Activated naive CD8-positive, alpha-beta T cell treated with anti-CD3 and anti-CD28 coated beads, Interleukin-2, amount 50 U/mL, for 24 hours (primary cell): ENCODE data around the gene CCDC50.

Source experiments
- ATAC-seq: fragments of 150-1000 bp; cut with Tn5 transposase; one replicate; pipeline ENCODE4 v1.10.0; 2021
- DNase-seq: peaks from one replicate; pipeline ENCODE4 v3.0.0; 2021
- H3K27ac Mint-ChIP-seq: one replicate; pipeline ENCODE4 v1.8.0; 2021; ENCODE audit warnings: mild to moderate bottlenecking, mixed read lengths
- H3K27me3 Mint-ChIP-seq: one replicate; pipeline ENCODE4 v1.8.0; 2021; ENCODE audit warnings: mixed read lengths
- H3K36me3 Mint-ChIP-seq: one replicate; pipeline ENCODE4 v1.8.0; 2021; ENCODE audit warnings: low read depth, mixed read lengths
- H3K4me1 Mint-ChIP-seq: one replicate; pipeline ENCODE4 v1.8.0; 2021; ENCODE audit warnings: mixed read lengths
- H3K4me3 Mint-ChIP-seq: one replicate; pipeline ENCODE4 v1.8.0; 2021; ENCODE audit warnings: mild to moderate bottlenecking, moderate library complexity, mixed read lengths
- H3K9me3 Mint-ChIP-seq: one replicate; pipeline ENCODE4 v1.8.0; 2021; ENCODE audit warnings: mixed read lengths

The CCDC50 gene

GRCh38 chr3:191331388-191331787 lies 2.2 kb downstream of the CCDC50 start:
- Mint-ChIP-seq H3K9me3 (no peaks in the 10 kb centered on the region), H3K27me3 (peaks cover 22% of the 10 kb centered on the region), H3K4me3 (peak overlapping the region; percentile 72), H3K36me3 (peaks cover 5% of the 10 kb centered on the region), H3K4me1 (peaks cover 42% of the 10 kb centered on the region), H3K27ac (no peak overlapping the region)
- no peak for DNase-seq
- ATAC-seq = no peak

GRCh38 chr3:191333298-191333880 lies 4.2 kb downstream of the CCDC50 start:
- H3K4me3 Mint-ChIP-seq = no peak overlapping the region
- H3K4me1 Mint-ChIP-seq = peaks cover 57% of the 10 kb centered on the region
- peaks cover 5% of the 10 kb centered on the region for H3K36me3 Mint-ChIP-seq
- H3K27me3 Mint-ChIP-seq = peaks cover 20% of the 10 kb centered on the region
- DNase-seq (no peak), ATAC-seq (no peak)
- H3K9me3 Mint-ChIP-seq = no peaks in the 10 kb centered on the region
- no peak overlapping the region for H3K27ac Mint-ChIP-seq

GRCh38 chr3:191334346-191334893 lies 5.2 kb downstream of the CCDC50 start:
- Mint-ChIP-seq H3K27me3 (peaks cover 15% of the 10 kb centered on the region), H3K9me3 (no peaks in the 10 kb centered on the region), H3K4me1 (peaks cover 61% of the 10 kb centered on the region), H3K36me3 (peaks cover 5% of the 10 kb centered on the region), H3K4me3 (peak overlapping the region; percentile 4), H3K27ac (peak overlapping the region; percentile 16)
- ATAC-seq = no peak
- no peak for DNase-seq

GRCh38 chr3:191336833-191337232 lies 7.6 kb downstream of the CCDC50 start:
- Mint-ChIP-seq H3K4me3 (no peak overlapping the region), H3K36me3 (no peaks in the 10 kb centered on the region), H3K9me3 (no peaks in the 10 kb centered on the region), H3K27ac (no peak overlapping the region), H3K27me3 (peaks cover 3% of the 10 kb centered on the region), H3K4me1 (peaks cover 49% of the 10 kb centered on the region)
- DNase-seq (no peak), ATAC-seq (no peak)

DNA sequence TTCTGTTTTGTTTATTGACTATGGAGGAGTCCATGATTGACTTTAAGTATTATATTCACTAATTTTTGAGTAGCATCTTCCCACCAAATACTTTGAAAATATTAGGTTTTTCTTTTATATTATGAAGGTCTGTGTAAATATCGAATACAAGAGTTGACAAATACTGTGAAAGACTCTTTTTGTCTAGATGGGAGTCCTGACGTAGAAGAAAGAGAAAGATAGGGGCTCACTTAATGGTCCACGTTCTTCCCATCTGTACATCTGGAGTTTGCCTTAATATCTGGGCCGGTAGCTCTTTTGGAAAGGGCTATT lies 8.9 kb downstream of the CCDC50 start:
- Mint-ChIP-seq H3K4me1 (peaks cover 44% of the 10 kb centered on the region), H3K27ac (peak overlapping the region; percentile 74), H3K27me3 (no peaks in the 10 kb centered on the region), H3K9me3 (no peaks in the 10 kb centered on the region), H3K4me3 (no peak overlapping the region), H3K36me3 (no peaks in the 10 kb centered on the region)
- DNase-seq (no peak), ATAC-seq (no peak)

DNA sequence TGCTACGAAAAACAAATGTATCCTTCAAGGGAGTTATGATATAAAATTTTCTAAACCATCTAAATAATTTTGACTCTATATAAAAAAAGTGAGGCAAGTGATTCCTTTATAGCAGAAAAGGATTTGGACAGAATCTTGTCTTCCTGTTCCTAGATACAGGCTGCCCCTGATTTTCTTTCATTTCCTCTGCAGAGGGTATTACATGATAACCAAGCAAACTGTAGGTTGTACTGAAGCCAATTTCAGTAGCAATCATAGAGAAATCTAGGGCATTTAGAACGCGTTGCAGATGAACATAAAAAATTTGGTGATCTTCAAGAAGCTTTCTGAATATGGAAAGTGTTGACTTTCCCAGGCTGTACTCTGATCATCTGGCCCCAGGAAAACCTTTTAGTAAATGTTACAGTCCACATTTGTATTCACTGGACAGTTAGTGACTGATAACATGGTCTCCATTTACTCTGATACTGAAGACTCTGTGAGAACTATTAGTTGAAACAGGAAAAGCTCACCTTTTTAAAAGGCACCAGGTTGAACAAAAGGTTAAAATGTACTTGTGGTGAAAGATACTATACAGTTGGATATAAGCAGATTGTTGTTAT lies 10.2 kb downstream of the CCDC50 start:
- Mint-ChIP-seq H3K9me3 (no peaks in the 10 kb centered on the region), H3K27ac (no peak overlapping the region), H3K36me3 (no peaks in the 10 kb centered on the region), H3K27me3 (no peaks in the 10 kb centered on the region), H3K4me1 (peaks cover 42% of the 10 kb centered on the region), H3K4me3 (no peak overlapping the region)
- ATAC-seq (no peak), DNase-seq (no peak)

DNA sequence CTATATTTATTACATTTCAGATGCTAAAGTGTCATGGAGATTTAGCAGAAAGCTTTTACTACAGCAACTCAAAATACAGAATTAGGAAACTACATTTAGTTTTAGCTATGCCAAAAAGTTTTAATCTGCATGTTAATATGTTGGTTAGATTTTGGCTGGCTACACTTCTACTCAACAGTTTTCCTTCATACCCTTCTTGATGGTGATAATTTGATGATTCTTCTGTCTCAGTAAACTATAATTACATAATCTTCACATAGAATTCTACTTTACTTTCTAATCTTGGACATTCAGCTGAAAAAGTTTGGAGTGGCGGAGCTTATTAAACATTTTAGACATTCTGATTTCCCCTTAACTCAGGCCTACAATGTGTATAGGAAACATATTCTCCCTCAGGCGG lies 11.2 kb downstream of the CCDC50 start:
- no peaks in the 10 kb centered on the region for H3K36me3 Mint-ChIP-seq
- H3K4me3 Mint-ChIP-seq = no peak overlapping the region
- peaks cover 40% of the 10 kb centered on the region for H3K4me1 Mint-ChIP-seq

DNA sequence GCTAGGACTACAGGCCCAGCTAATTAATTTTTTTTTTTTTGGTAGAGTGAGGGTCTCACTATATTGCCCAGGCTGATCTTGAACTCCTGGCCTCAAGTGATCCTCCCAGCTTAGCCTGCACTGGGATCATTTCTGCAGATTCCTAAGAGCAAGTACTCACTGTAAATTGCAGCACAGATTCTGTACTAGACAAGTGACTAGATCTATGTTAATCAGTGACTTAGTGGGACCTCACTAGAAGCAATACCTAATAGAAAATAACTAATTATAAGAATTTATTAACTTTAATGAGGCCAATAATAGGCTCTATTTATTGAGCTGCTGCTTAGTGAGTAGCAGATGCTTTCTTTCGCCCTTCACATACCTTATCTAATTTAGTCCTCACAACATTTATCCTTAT lies 11.8 kb downstream of the CCDC50 start:
- no peaks in the 10 kb centered on the region for H3K9me3 Mint-ChIP-seq
- no peak overlapping the region for H3K4me3 Mint-ChIP-seq
- H3K27me3 Mint-ChIP-seq = no peaks in the 10 kb centered on the region
- H3K27ac Mint-ChIP-seq = no peak overlapping the region
- H3K36me3 Mint-ChIP-seq = no peaks in the 10 kb centered on the region
- ATAC-seq (no peak), DNase-seq (no peak)
- H3K4me1 Mint-ChIP-seq = peaks cover 36% of the 10 kb centered on the region

More for the DNA sequence above, 11.2 kb downstream of the CCDC50 start:
- Mint-ChIP-seq H3K9me3 (no peaks in the 10 kb centered on the region), H3K27ac (no peak overlapping the region), H3K27me3 (no peaks in the 10 kb centered on the region)
- ATAC-seq (no peak), DNase-seq (no peak)

DNA sequence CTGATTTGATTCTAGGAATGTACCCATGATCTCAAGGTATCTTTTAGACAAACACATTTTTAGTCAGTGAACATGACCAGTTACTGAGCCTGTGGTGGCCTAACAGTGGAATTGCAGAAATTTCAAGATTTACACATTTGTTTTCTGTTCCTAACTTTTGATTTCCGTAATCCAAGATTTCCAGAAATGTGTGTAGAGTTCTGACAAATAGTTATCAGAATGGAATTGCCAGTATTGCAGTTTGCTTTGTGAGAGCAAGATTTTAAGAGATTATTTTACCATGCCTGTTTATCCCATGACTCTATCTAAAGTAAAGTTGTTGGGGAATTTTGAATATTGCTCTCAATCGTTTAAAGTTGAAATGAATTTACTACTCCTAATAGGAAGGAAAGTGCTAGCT lies 12.8 kb downstream of the CCDC50 start:
- ATAC-seq = no peak
- Mint-ChIP-seq H3K36me3 (no peaks in the 10 kb centered on the region), H3K27me3 (no peaks in the 10 kb centered on the region), H3K27ac (no peak overlapping the region), H3K4me3 (no peak overlapping the region), H3K9me3 (no peaks in the 10 kb centered on the region), H3K4me1 (peaks cover 27% of the 10 kb centered on the region)
- DNase-seq = no peak

DNA sequence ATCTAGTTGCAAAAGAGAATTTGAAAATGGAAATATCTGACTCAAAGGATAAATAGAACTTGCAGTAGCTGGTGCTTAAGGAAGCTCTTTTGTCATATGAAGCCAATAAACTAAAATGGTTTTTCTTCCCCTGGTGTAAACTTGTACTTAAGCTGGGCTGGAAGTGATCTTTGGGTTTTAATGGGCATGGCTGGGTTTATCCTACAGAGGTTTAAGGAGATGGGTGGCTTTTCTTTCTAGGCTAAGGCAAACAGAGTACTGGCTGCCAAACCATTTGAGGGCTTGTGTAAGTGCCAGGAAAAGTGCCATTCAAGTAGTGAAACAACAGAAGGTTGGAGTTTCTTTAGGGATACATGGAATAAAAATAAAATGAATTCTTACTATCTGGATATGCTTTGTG lies 13.2 kb downstream of the CCDC50 start:
- Mint-ChIP-seq H3K4me1 (peaks cover 25% of the 10 kb centered on the region), H3K27ac (no peak overlapping the region), H3K4me3 (no peak overlapping the region), H3K36me3 (no peaks in the 10 kb centered on the region), H3K27me3 (no peaks in the 10 kb centered on the region), H3K9me3 (no peaks in the 10 kb centered on the region)
- ATAC-seq (no peak), DNase-seq (no peak)

- Mint-ChIP-seq H3K4me1 (peaks cover 19% of the 10 kb centered on the region), H3K4me3 (no peak overlapping the region), H3K27me3 (no peaks in the 10 kb centered on the region), H3K27ac (no peak overlapping the region), H3K9me3 (no peaks in the 10 kb centered on the region), H3K36me3 (no peaks in the 10 kb centered on the region)
- no peak for DNase-seq
- ATAC-seq = no peak
Observed at GRCh38 chr3:191343115-191343514, 13.9 kb downstream of the CCDC50 start.

GRCh38 chr3:191343913-191344312 lies 14.7 kb downstream of the CCDC50 start:
- H3K27me3 Mint-ChIP-seq = no peaks in the 10 kb centered on the region
- ATAC-seq = no peak
- H3K9me3 Mint-ChIP-seq = no peaks in the 10 kb centered on the region
- H3K27ac Mint-ChIP-seq = no peak overlapping the region
- no peak for DNase-seq
- H3K36me3 Mint-ChIP-seq = no peaks in the 10 kb centered on the region
- peaks cover 12% of the 10 kb centered on the region for H3K4me1 Mint-ChIP-seq
- no peak overlapping the region for H3K4me3 Mint-ChIP-seq

DNA sequence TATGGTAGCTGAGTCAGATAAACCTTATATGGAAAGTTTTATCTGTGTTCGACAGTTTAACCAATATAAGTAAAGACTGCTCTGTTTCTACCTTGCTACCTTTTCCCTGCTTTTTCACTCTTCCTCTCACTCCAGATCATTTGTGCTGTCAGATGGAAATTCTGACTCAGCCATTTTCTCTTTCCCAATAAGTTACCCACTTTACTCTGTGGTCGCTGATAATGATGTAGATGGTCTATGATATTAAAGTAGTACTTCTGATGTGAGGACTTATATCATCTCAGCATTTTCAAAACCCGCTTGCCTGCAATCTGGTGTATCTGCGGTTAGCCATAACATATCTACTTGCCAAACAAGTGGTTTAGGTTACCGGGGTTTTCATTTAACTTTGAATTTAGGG lies 16.1 kb downstream of the CCDC50 start:
- Mint-ChIP-seq H3K27ac (no peak overlapping the region), H3K36me3 (no peaks in the 10 kb centered on the region), H3K4me3 (no peak overlapping the region), H3K9me3 (no peaks in the 10 kb centered on the region), H3K4me1 (peaks cover 7% of the 10 kb centered on the region), H3K27me3 (no peaks in the 10 kb centered on the region)
- ATAC-seq = no peak
- DNase-seq = no peak

DNA sequence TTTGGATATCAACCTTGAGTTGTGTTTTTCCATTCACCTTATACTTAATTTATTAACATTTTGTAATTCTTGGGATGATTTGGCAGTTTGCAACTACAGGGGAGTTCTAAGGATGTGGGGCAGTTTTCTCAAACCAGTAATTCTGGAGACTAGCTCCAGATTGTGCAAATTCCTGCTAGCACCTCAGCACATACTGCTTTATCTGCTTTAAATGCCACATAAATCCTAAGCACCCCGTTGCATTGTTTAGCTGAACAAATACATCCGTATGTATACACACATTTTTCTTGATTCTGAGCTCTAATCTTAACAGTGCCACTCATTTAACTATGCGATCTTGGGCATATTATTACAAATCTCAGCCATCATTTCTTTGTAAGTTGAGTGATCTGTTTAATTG lies 18.0 kb downstream of the CCDC50 start:
- H3K36me3 Mint-ChIP-seq = no peaks in the 10 kb centered on the region
- no peak for ATAC-seq
- H3K27me3 Mint-ChIP-seq = no peaks in the 10 kb centered on the region
- H3K9me3 Mint-ChIP-seq = no peaks in the 10 kb centered on the region
- H3K4me1 Mint-ChIP-seq = peaks cover 13% of the 10 kb centered on the region
- no peak overlapping the region for H3K4me3 Mint-ChIP-seq
- DNase-seq = no peak
- no peak overlapping the region for H3K27ac Mint-ChIP-seq

DNA sequence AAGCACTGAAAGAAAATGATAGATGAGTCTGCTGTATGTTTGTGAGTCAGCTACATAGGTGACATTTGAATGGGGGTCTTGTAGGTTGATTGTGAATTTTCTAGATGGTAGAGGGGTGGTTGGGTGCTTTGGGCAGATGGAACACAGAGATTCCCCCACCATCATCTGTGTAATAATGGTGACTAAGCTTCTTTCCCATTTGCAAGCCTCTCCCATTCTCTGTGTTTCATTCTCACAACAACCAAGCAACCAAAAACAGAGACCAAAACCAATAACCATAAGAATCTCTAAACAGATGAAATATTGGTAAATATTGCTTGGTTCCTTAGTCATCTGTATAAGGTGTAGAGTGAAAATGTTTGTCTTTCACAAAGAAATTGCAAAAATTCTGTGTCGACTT lies 18.9 kb downstream of the CCDC50 start:
- Mint-ChIP-seq H3K27me3 (no peaks in the 10 kb centered on the region), H3K27ac (no peak overlapping the region), H3K9me3 (no peaks in the 10 kb centered on the region), H3K4me3 (no peak overlapping the region), H3K36me3 (no peaks in the 10 kb centered on the region), H3K4me1 (peaks cover 9% of the 10 kb centered on the region)
- no peak for DNase-seq
- no peak for ATAC-seq
